GM21619 (cell line): ENCODE results near the gene BCS1L.

Experiments
- ATAC-seq: cut with Tn5 transposase; IDR thresholded peaks from one replicate; pipeline ENCODE4 v1.9.1; 2021; ENCODE audit not compliant: unreplicated experiment

The BCS1L gene

DNA sequence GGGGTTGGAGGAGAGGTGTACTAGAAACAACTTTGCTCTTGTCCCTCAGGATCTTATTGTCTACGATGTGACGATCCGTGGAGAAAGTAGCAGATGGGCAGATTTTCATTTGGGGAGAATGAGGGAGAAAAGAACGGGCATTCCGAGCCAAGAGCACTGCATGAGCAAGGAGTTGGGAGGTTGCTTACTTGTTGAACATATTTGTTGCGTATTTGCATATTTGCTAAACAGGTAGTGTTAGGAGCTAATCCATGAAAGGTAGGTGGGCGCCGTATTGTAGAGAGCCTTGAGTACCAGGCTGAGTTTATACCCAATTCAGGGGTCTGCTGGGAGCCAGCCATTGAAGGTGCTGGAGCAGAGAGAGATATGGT, 490 bp downstream of the BCS1L start:
- ATAC-seq = no peak

DNA sequence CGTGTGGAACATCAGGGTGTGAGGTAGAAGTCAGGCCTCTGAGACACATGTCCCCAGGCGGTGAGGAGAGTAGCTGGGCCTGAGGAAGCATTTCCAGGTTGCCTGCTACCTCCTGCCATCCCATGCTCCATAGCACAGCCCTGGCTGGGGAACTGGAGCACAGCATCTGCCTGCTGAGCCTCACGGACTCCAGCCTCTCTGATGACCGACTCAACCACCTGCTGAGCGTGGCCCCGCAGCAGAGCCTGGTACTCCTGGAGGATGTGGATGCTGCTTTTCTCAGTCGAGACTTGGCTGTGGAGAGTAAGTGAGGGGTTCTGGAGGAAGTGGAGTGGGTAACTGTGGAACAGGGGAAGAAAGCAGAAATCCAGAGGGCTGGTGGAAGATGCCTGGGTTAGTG, 2.9 kb downstream of the BCS1L start:
- no peak for ATAC-seq

DNA sequence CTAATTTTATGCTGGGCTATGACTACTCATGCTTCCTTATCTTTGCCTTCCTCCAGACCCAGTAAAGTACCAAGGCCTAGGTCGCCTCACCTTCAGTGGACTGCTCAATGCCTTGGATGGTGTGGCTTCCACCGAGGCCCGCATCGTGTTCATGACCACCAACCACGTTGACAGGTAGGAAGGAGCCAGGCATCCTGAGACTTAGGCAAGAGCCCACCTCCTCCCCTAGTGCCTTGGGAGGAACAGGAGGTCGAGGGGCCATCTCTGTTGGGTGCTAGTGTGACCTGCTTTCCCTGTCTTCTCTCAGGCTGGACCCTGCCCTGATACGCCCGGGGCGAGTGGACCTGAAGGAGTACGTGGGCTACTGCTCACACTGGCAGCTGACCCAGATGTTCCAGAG, 3.3 kb downstream of the BCS1L start:
- ATAC-seq = no peak

DNA sequence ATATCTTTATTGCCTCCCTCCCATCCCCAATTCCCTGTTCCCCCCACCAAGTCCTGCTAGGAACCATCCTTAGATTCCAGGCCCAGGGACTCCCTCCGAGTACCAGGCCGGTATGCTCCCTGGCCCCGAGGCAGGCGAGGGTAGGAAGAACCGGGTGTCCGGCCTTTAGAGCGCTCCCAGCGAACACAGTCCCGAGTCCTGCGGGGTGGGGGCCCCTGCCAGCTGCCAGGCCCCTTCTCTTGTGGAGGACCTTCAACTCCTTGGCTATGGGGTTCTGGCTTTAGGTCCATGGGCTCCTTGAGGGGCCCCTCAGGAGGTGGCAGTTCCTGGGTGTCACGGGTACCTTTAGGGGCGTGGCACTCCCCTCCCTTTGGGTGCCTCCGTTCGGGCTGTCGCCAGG, 4.4 kb downstream of the BCS1L start:
- ATAC-seq = no peak

DNA sequence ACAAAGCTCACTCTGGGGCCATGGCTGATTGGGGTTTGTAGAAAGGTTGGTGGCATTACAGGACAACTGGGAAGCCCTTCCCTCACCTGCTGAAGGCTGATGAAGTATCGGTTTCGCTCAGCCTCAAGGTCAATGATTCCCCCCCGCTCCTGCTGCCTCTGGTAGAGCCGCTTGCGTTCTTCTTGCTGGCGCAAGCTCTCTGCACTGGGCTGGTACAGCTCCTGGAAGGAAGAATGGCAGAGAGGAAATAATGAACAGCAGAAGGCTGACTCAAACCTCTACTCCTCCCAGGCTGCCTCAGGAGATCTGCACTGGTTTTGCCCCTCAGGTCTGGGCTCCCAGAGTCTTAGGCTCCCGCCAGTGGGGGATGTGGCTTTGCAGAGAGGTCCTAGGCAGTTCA, 5.2 kb downstream of the BCS1L start:
- no peak for ATAC-seq

DNA sequence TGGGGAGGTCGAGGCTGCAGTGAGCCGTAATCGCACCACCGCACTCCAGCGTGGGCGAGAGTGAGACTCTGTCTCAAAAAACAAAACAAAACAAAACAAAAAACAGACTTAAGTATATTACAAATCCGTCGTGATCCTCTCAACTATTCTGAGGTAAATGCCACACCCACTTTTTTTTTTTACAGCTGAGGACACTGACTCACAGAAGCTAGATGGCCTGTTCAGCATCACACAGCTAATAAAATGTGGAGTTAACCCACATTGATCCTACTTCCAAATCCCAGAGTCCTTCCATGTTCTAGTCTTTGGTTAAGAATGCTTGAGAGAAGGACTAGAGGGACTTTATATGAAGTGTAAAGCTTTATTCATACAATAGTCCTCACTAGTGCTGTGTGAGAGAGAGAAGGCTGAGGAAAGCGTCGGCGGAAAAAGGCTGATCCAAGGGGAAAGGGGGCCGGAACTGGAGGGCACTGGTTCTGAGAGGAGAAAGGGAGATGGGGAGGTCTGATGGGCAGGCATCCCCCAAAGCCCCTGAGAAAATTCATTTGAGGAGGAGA, 11.7 kb downstream of the BCS1L start:
- ATAC-seq = no peak

DNA sequence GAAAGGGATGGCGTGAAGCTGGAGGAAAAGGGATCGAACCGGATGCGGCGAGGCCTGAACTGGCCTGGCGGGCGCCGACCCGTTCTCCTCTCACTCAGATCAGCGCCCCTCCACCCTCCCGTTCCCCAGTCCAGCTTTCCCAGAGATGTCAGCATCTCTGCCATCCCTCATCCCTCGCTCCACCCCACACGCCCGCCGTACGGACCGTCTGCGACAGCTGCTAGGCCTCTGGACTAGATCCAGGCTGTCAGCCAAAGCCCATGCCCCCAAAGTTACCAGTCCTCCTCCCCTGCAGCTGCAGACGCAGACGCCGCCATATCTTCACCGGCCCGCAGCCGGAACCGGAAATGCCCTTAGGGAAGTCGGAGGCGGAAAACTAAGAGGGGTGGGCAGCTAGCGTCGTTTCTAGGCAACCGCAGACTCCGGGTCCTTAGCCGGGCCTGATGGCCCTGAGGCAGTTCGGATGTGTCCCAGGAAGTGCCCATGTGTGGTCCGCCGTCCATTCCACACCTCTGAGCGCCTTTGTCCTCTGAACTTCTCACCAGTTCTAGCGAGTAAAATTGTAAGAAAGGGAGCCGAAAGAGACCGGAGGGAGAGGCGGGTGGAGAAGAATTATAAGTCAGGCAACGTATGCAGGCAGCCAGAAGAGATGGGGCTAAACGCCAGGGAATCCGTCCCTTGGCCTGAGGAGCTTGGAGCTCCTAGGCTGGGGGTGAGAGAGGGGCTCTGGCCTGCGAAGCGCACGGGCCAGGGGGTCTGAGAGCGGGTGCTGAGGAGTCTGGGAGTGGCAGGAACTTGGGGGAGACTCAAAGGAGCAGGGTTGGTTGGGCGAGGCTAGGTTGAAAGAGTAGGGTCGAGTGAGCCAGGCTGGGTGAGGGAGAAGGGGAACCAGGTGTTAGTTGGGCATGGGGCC, 12.4 kb downstream of the BCS1L start, which contains the start of the genes RNF25 and STK36:
Gene RNF25 (minus strand): TSS at position 349 of the 913 bp plus-strand sequence. CDS start 32 bp downstream, at position 317.
Gene STK36 (plus strand): TSS at position 433 of the 913 bp plus-strand sequence. CDS start 744 bp downstream, outside the sequence.
- peak; percentile 97 for ATAC-seq

DNA sequence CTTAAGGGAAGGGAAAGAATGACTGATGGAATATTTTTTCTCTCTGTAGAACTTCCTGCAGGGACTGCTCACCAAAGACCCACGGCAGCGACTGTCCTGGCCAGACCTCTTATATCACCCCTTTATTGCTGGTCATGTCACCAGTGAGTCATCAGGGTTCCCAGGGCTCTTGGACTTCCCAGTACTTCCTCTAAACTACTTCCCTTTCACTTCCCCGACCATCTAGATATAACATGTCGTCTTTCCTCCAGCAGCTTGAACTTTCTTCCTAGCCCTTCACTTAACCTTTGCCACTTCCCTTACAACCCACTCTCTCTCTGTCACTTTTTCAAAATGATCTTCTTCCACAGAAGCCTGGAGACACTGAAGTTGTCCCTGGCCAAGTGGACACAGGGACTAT, 19.6 kb downstream of the BCS1L start:
- ATAC-seq = no peak

DNA sequence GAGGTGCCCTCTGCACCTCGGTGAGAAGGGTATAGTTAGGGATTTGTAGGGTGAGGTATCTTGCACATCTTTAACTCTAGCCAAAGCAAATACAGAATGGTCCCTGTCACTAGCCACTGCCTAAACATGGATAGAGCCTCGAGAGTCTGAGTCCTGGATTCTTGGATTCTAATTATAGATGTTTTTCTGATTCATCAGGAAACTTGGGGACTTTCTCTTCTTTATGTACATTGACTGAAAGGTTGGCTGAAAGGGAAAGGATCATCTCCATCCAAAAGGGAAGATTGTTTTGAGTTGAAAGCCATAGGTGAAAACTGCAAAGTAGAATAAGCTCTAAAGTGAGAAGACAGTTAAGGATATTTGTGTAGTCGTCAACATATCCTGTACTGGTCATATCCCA, 20.6 kb downstream of the BCS1L start:
- ATAC-seq = no peak

DNA sequence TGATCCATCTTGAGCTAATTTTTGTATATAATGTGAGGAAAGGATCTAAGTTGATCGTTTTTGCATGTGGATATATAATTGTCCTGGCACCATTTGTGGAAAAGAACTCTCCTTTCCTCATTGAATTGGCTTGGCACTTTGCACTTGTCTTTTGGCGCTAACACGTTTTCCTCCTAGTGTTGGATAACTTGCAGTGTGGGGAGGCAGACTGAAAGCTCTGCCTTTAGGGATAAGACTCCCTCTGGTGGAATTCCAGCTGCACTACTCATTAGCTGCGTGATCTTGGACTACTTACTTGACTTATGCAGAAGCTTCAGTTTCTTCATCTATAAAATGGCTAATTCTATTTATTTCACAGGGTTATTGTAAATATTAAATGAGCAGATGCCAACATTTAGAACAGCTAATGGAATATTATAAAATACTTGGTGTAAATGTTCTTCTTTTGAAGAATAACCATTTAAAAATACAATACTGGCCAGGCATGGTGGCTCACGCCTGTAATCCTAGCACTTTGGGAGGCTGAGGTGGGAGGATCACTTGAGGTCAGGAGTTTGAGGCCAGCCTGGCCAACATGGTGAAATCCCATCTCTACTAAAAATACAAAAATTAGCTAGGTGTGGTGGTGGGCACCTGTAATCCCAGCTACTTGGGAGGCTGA, 28.0 kb downstream of the BCS1L start:
- peak; percentile 47 for ATAC-seq

DNA sequence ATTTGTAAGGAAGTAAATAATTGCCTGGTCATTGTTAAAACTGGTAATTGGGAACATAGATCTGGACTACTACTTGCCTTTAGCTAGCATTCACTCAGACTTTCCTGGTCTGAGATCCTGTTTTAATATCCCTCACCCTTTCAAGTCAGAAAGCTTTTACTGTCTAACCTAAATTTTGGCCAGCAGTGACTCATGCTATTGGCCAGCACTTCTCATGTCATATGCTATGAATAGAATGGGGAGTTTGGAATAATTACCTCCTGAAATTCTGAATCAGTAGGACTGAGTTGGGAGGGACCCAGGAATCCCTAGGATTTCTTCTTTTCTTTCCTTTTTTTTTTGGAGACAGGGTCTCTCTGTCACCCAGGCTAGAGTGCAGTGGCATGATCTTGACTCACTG, 31.8 kb downstream of the BCS1L start:
- ATAC-seq = no peak

DNA sequence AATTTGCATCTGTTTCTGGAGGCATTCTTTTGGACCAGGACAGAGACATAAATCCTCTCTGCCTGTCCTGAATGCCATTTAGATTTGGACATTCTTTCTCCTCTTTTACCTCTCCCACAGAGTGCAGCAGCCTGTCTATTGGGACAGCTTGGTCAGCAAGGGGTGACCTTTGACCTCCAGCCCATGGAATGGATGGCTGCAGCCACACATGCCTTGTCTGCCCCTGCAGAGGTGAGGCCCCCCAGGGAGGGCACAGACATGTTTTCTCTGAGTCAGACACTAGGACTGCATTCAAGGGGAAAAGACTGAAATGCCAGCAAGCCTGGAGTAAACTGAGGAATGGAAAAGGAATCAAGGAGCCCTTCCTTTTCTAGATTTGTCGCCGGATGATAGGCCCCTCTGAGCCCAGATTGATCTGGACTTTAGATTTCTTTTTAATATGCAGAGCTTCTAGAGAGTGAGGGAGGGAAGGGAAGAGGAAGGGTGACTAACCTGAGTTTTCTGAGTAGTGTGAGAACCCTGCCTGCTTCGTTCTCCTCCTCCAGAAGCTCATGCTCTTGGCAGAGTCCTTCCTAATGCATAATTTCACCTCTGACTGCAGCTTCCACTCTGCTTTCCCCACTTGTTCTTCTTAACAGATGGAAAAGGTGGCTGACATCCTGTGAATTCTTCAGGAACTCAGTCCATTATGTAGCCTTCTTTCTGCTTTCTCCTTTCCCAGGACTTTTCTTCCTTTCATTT, 35.1 kb downstream of the BCS1L start:
- no peak for ATAC-seq

DNA sequence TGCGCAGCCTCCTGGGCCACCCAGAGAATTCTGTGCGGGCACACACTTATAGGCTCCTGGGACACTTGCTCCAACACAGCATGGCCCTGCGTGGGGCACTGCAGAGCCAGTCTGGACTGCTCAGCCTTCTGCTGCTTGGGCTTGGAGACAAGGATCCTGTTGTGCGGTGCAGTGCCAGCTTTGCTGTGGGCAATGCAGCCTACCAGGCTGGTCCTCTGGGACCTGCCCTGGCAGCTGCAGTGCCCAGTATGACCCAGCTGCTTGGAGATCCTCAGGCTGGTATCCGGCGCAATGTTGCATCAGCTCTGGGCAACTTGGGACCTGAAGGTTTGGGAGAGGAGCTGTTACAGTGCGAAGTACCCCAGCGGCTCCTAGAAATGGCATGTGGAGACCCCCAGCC, 39.4 kb downstream of the BCS1L start:
- ATAC-seq = no peak

DNA sequence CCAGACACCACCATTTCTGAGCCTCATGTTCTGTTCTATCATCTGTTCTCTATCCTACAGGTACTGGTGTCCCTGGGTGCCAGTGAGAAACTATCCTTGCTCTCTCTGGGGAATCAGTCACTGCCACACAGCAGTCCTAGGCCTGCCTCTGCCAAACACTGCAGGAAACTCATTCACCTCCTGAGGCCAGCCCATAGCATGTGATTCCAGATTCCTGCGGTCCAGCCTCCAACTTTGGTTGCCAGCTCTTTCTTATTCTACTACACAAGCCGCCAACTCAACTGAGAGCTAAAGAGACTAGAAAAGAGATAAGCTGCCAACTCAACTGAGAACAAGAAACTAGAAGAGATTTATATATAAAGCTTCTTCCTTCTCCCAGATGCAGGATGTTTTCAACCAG, 42.3 kb downstream of the BCS1L start:
- no peak for ATAC-seq

DNA sequence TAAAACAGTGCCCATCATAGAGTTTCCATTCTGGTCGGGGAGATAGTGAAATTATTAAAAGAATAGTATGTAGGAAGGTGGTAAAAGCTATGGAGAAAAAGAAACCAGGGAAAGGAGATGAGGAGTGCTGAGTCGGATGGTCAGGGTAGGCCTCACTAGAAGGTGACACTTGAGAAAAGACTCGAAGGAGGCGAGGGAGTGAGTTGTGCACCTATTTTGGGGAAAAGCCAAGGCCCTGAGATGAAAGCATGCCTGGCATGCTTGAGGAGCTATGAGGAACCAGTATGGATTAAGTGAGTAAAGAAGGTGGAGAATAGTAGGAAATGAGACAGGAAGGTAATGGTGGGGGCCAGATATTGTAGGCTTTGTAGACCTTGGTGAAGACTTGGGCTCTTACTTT, 43.9 kb downstream of the BCS1L start:
- ATAC-seq = no peak

DNA sequence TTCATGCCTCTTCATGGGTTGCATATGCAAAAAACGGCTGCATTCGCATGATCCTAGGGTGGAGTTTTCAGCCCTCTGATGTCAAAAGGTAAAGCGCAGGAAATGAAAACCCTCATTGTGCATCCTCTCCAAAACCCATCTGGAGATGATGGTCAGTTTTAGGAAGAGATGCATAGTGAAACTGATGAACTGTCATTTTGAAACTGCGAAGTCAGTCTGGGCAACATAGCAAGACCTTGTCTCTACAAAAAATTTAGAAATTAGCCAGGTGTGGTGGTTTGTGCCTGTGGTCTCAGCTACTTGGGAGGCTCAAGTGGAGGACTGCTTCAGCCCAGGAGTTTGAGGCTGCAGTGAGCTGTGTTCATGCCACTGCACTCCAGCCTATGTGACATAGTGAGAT, 48.6 kb downstream of the BCS1L start:
- no peak for ATAC-seq

DNA sequence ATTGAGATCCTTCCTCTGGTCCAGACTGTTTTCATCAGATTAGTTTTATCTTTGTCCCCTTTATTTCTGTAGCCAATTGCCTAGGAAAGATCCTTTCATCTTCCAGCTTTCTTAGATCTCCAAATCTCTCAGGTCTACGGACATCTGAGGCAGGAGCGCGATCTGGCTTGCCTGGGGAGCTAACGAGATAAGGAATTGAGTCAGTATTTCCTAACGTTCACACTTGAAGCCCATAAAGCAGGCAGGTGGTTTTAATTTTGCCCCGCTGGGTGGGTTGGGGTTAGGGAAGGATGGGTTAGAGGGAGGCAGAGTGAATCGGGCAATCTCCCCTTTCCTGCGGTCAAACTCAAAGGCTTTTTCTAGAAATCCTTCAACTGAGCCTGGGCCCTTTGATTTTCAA, 50.4 kb downstream of the BCS1L start:
- no peak for ATAC-seq

DNA sequence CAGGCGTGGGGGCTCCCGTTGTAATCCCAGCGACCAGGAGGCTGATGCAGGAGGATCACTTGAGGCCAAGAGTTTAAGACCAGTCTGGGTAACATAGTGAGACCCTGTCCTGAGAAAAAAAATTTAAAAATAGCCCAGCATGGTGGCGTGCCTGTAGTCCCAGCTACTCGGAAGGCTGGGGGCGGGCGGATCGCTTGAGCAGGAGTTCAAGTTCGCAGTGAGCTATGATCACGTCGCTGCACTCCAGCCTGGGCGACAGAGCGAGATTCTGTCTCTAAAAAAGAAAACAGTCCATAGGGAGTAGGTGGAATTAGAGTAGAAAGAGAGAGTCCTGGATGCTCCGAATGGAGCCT, 50.8 kb downstream of the BCS1L start:
- ATAC-seq = no peak

DNA sequence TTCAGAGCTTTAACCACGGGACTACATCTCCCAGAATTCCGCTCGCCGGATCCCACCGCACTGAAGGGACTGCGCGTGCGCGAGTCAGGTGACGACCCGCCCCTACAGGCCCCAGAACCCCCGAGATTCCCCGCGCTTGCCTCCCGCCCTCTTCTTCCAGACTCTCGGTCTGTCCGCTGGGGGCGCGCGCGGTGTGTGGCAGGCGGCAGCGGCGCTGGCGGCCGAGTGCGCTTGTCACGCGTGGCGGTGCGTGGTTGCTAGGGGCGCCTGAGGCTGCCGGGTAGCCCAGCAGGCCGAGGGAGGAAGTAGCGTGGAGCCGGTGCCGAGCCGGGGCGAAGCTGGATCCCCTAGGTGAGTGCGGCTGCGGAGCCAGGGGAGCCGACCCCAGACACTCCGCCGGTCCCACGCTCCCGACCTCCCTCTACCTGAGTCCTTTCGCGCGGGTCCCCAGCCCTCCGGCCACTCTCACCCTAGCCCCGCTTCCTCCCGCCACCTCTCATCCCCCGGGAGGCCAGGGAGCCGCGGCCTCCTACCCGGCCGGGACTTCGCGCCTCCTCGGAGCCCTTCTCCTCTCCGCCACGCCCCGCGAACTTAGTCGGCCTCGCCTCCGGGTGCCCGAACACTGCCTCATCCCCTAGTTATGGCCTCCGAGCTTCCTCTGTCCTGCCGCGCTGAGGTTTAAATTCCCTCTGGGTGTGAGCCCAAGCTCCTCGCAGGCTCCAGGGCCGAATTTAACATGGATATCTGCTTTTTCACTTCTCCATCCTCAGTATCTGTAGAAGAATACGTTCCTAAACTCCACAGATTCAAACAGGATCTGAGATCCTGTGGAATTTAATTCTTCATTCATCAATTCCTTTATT, 51.4 kb downstream of the BCS1L start, which contains the start of gene TTLL4:
Gene TTLL4 (plus strand): TSS at position 149 of the 863 bp plus-strand sequence. CDS start 26,842 bp downstream, outside the sequence.
- peak; percentile 86 for ATAC-seq

DNA sequence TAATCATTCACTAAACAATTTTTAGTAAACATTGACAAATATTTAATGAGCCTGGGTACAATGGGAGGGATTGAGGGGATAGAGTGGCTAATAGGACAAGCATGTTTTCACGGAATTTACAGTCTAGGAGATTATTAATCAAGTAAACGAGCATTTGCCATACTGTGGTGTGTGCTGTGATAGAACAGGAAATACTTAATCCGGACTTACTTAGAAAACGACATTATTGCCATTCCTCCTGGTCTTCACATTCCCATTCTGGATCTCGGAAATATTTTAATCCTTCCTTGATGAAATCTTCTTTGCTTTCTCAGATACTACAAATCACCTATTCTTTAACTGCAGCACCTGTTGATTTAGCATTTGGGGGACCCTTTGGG, 52.1 kb downstream of the BCS1L start:
- ATAC-seq = no peak
